Adrenal gland (tissue), 5 donors: ENCODE data around the gene SPAG16.

ENCODE experiments used
- POLR2A ChIP-seq, 2 donors: fragments of 450-650 bp; IDR thresholded peaks; one replicate each; pipeline ENCODE4 v1.6.1; 2017; ENCODE audit warnings: antibody characterized with exemption in 2 of 2, mild to moderate bottlenecking in 2 of 2, moderate library complexity in 1 of 2
- TF ChIP-seq, protein P1 (sequence below), 6 experiments: fragments of 450-650 bp in 4 of 6; fragments of 200-600 bp in 2 of 6; sonication (generic) in 1 of 6; IDR thresholded peaks; 1 replicate in 5 of 6; 2 replicates in 1 of 6; pipeline versions ENCODE4 v1.5.1 to v1.8.0; 2016 to 2021; ENCODE audit warnings: antibody characterized with exemption in 6 of 6, mild to moderate bottlenecking in 2 of 6, moderate library complexity in 1 of 6
- donor health status: DM: no; HTN: no; CAD: no.

DNA sequence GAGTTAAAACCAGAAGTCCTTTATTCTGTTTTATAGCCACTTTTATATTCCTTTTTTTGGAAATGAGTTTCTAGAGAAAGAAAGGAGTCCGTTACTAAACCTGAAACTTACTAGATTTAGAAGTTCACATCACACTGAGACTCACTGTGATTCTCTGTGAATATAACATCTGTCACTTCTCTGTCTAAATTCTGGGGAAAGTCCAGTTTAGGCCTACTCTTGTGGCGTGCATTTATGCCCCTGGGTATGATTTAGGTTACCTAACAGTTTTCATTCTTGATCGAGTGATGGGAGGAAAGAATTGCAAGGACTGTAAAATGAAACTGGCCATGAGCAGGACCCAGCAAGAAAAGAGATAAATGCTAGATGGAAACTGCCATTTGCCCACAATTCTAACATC, 449.6 kb downstream of the SPAG16 start:
- TF ChIP-seq, protein P1, sequence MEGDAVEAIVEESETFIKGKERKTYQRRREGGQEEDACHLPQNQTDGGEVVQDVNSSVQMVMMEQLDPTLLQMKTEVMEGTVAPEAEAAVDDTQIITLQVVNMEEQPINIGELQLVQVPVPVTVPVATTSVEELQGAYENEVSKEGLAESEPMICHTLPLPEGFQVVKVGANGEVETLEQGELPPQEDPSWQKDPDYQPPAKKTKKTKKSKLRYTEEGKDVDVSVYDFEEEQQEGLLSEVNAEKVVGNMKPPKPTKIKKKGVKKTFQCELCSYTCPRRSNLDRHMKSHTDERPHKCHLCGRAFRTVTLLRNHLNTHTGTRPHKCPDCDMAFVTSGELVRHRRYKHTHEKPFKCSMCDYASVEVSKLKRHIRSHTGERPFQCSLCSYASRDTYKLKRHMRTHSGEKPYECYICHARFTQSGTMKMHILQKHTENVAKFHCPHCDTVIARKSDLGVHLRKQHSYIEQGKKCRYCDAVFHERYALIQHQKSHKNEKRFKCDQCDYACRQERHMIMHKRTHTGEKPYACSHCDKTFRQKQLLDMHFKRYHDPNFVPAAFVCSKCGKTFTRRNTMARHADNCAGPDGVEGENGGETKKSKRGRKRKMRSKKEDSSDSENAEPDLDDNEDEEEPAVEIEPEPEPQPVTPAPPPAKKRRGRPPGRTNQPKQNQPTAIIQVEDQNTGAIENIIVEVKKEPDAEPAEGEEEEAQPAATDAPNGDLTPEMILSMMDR (IDR thresholded peaks at IDR 0.05) = no peak
- TF ChIP-seq POLR2A (IDR thresholded peaks at IDR 0.05) = no peak
